GM19240 (cell line): ENCODE results near the gene NUB1.

ENCODE experiments used
- DNase-seq: peaks from one replicate; pipeline ENCODE4 v3.0.0; 2011; ENCODE audit warnings: low spot score; ENCODE audit not compliant: insufficient read length

The NUB1 gene

GRCh38 chr7:151404216-151405011, 62.8 kb downstream of the NUB1 start:
- DNase-seq: no peak

GRCh38 chr7:151405056-151405455, 63.4 kb downstream of the NUB1 start:
- no peak for DNase-seq

GRCh38 chr7:151405588-151405987, 64.0 kb downstream of the NUB1 start:
- DNase-seq: no peak

- no peak for DNase-seq
These were observed 64.7 kb downstream of the NUB1 start for GRCh38 chr7:151406051-151406875.

- DNase-seq: no peak
These were observed 65.4 kb downstream of the NUB1 start for GRCh38 chr7:151406886-151407583.

GRCh38 chr7:151408498-151408838, 66.9 kb downstream of the NUB1 start:
- no peak for DNase-seq

- DNase-seq: no peak
These were observed 67.4 kb downstream of the NUB1 start for GRCh38 chr7:151408839-151409666.

GRCh38 chr7:151409667-151410404, 68.2 kb downstream of the NUB1 start, which contains the start of gene WDR86:
TSS of gene WDR86 (minus strand) at chr7:151410038. CDS start at chr7:151409589, 449 bp downstream.
- no peak for DNase-seq

GRCh38 chr7:151410405-151411390, 69.1 kb downstream of the NUB1 start:
- no peak for DNase-seq

GRCh38 chr7:151411551-151411950, 69.9 kb downstream of the NUB1 start:
- no peak for DNase-seq

- no peak for DNase-seq
These were observed 70.7 kb downstream of the NUB1 start for GRCh38 chr7:151412318-151412717.

GRCh38 chr7:151413241-151413640, 71.6 kb downstream of the NUB1 start:
- DNase-seq: no peak

GRCh38 chr7:151415375-151416105, 73.9 kb downstream of the NUB1 start:
- DNase-seq: no peak

GRCh38 chr7:151416112-151416940, 74.7 kb downstream of the NUB1 start:
- DNase-seq: no peak

GRCh38 chr7:151416941-151417315, 75.3 kb downstream of the NUB1 start:
- DNase-seq: no peak

- no peak for DNase-seq
These were observed 78.5 kb downstream of the NUB1 start for GRCh38 chr7:151420144-151420543.

- no peak for DNase-seq
These were observed 80.6 kb downstream of the NUB1 start for GRCh38 chr7:151422212-151422611.

GRCh38 chr7:151423226-151423625, 81.6 kb downstream of the NUB1 start:
- DNase-seq: no peak
